Small intestine (tissue), 7 donors: Measurements from ENCODE around the gene TMEM11. TPM values are rescaled to one million over a fixed set of nuclear protein-coding genes. Genes with fewer than 3 reads are reported as not detected.

Source experiments
- DNase-seq, 2 donors: peaks; one replicate each; pipeline versions ENCODE4 v3.0.0 to v3.0.0-alpha.2; 2013
- FAIRE-seq: peaks from 2 replicates; lab custom pipeline; 2012; peaks lifted over from hg19 to GRCh38; lab: Jason Lieb, UNC
- H3K27ac ChIP-seq, 3 donors: one replicate each; pipeline ENCODE4 v1.5.1; 2013; ENCODE audit warnings: low read length in 2 of 3, mild to moderate bottlenecking in 2 of 3, control low read depth in 1 of 3, inconsistent platforms in 1 of 3, low read depth in 1 of 3, moderate library complexity in 1 of 3
- H3K27me3 ChIP-seq, 3 donors: one replicate each; pipeline ENCODE4 v1.6.1; 2013; ENCODE audit warnings: low read length in 3 of 3, inconsistent platforms in 1 of 3; ENCODE audit not compliant: control insufficient read depth in 3 of 3, insufficient read depth in 3 of 3
- H3K36me3 ChIP-seq, 3 donors: one replicate each; pipeline ENCODE4 v1.6.1; 2013; ENCODE audit warnings: low read length in 3 of 3, inconsistent platforms in 1 of 3, low read depth in 1 of 3, mild to moderate bottlenecking in 1 of 3, moderate library complexity in 1 of 3; ENCODE audit not compliant: control insufficient read depth in 3 of 3, insufficient read depth in 2 of 3
- H3K4me1 ChIP-seq, 3 donors: one replicate each; pipeline ENCODE4 v1.6.1; 2013; ENCODE audit warnings: low read length in 2 of 3, inconsistent platforms in 1 of 3, low read depth in 1 of 3, mild to moderate bottlenecking in 1 of 3, moderate library complexity in 1 of 3; ENCODE audit not compliant: control insufficient read depth in 3 of 3, insufficient read depth in 2 of 3
- H3K4me3 ChIP-seq, 3 donors: one replicate each; pipeline ENCODE4 v1.5.1; 2013; ENCODE audit warnings: low read length in 3 of 3, control low read depth in 1 of 3, inconsistent platforms in 1 of 3, low read depth in 1 of 3, mild to moderate bottlenecking in 1 of 3, moderate library complexity in 1 of 3
- H3K9me3 ChIP-seq, 2 donors: one replicate each; pipeline ENCODE4 v1.6.1; 2013; ENCODE audit warnings: low read depth in 1 of 2, low read length in 1 of 2; ENCODE audit not compliant: control insufficient read depth in 2 of 2, insufficient read depth in 1 of 2
- WGBS, 3 donors: extraction: QIAGEN DNeasy Blood & Tissue Kit; methylation state at CpG; one replicate each; pipeline ENCODE4 v1.1.7; 2013; 5-methylcytosine and 5-hydroxymethylcytosine counted together
- polyA plus RNA-seq, 4 donors: library from polyadenylated mRNA; stranded (reverse) in 3 of 4; unstranded in 1 of 4; fragments of 200-250 nt in 3 of 4; fragments of 120-200 nt in 1 of 4; gene quantifications; one replicate each; pipeline versions ENCODE4 v1.2.1 to v1.2.3, GENCODE V29; 2013
- donor health status: healthy with polysubstance abuse.
- donor health status: control.
- donor health status: control.
- donor health status: Bipolar disorder and iron deficiency.
- donor health status: healthy.

The TMEM11 gene
- polyA plus RNA-seq, 4 donors = 21.5 to 38.7 (median 26.9) TPM

GRCh38 chr17:21252289-21252795, 38.4 kb upstream of the TMEM11 start:
- whole genome bisulfite sequencing, 3 donors = 22 to 34% (median 24%) methylated on average over 12 of the region's 12 CpGs
- Histone ChIP-seq H3K9me3 (no peaks in the 10 kb centered on the region), H3K36me3 (peaks cover 0 to 3% (median 0%) of the 10 kb centered on the region in 3 donors), H3K27ac (no peak overlapping the region), H3K4me1 (no peaks in the 10 kb centered on the region), H3K27me3 (no peaks in the 10 kb centered on the region), H3K4me3 (peak overlapping the region; percentile 42 to 92 (median 65))
- FAIRE-seq = no peak
- DNase-seq = no peak

GRCh38 chr17:21251337-21252010, 37.5 kb upstream of the TMEM11 start:
- WGBS, 3 donors = 82 to 90% (median 85%) methylated on average over 14 to 15 of the region's 15 CpGs
- H3K4me1 ChIP-seq = no peaks in the 10 kb centered on the region
- peaks cover 0 to 3% (median 0%) of the 10 kb centered on the region in 3 donors for H3K36me3 ChIP-seq
- FAIRE-seq (no peak), DNase-seq (no peak)
- no peaks in the 10 kb centered on the region for H3K9me3 ChIP-seq
- no peak overlapping the region for H3K4me3 ChIP-seq
- H3K27me3 ChIP-seq = no peaks in the 10 kb centered on the region
- no peak overlapping the region for H3K27ac ChIP-seq

GRCh38 chr17:21250854-21251253, 36.9 kb upstream of the TMEM11 start:
- WGBS, 3 donors = 62 to 65% (median 63%) methylated on average over 4 of the region's 4 CpGs
- FAIRE-seq = no peak

GRCh38 chr17:21249920-21250703, 36.2 kb upstream of the TMEM11 start:
- WGBS, 3 donors = 54 to 60% (median 54%) methylated on average over 7 of the region's 7 CpGs
- FAIRE-seq (no peak), DNase-seq (no peak)
- H3K4me1 ChIP-seq = no peaks in the 10 kb centered on the region
- no peak overlapping the region for H3K4me3 ChIP-seq
- H3K36me3 ChIP-seq = peaks cover 0 to 3% (median 0%) of the 10 kb centered on the region in 3 donors
- H3K27ac ChIP-seq = no peak overlapping the region
- no peaks in the 10 kb centered on the region for H3K9me3 ChIP-seq
- no peaks in the 10 kb centered on the region for H3K27me3 ChIP-seq

More at GRCh38 chr17:21250854-21251253, 36.9 kb upstream of the TMEM11 start:
- DNase-seq = no peak
- Histone ChIP-seq H3K9me3 (no peaks in the 10 kb centered on the region), H3K4me1 (no peaks in the 10 kb centered on the region), H3K4me3 (no peak overlapping the region), H3K36me3 (peaks cover 0 to 3% (median 0%) of the 10 kb centered on the region in 3 donors), H3K27me3 (no peaks in the 10 kb centered on the region), H3K27ac (no peak overlapping the region)

- FAIRE-seq (no peak), DNase-seq (no peak)
- Histone ChIP-seq H3K4me3 (no peak overlapping the region), H3K9me3 (no peaks in the 10 kb centered on the region), H3K4me1 (no peaks in the 10 kb centered on the region), H3K27me3 (no peaks in the 10 kb centered on the region), H3K27ac (no peak overlapping the region), H3K36me3 (peaks cover 0 to 3% (median 0%) of the 10 kb centered on the region in 3 donors)
- 79 to 85% (median 84%) methylated on average over 12 of the region's 12 CpGs for WGBS, 3 donors
Measured at GRCh38 chr17:21249086-21249795, 35.3 kb upstream of the TMEM11 start.

GRCh38 chr17:21248500-21248899, 34.5 kb upstream of the TMEM11 start:
- no peak for DNase-seq
- no peaks in the 10 kb centered on the region for H3K4me1 ChIP-seq
- FAIRE-seq = no peak

GRCh38 chr17:21247552-21248258, 33.7 kb upstream of the TMEM11 start:
- no peak for DNase-seq
- WGBS, 3 donors = 74 to 88% (median 77%) methylated on average over 12 of the region's 12 CpGs
- Histone ChIP-seq H3K9me3 (no peaks in the 10 kb centered on the region), H3K36me3 (peaks cover 0 to 8% (median 3%) of the 10 kb centered on the region in 3 donors), H3K27me3 (no peaks in the 10 kb centered on the region), H3K4me3 (no peak overlapping the region), H3K27ac (no peak overlapping the region), H3K4me1 (no peaks in the 10 kb centered on the region)
- no peak for FAIRE-seq

More at GRCh38 chr17:21248500-21248899, 34.5 kb upstream of the TMEM11 start:
- WGBS, 3 donors = 53 to 80% (median 80%) methylated on average over 4 of the region's 4 CpGs
- no peak overlapping the region for H3K27ac ChIP-seq
- no peak overlapping the region for H3K4me3 ChIP-seq
- H3K27me3 ChIP-seq = no peaks in the 10 kb centered on the region
- H3K36me3 ChIP-seq = peaks cover 0 to 3% (median 0%) of the 10 kb centered on the region in 3 donors
- H3K9me3 ChIP-seq = no peaks in the 10 kb centered on the region
